HG03558 (cell line): ENCODE results near the gene NAP1L1.

Source experiments
- ATAC-seq: cut with Tn5 transposase; IDR thresholded peaks from one replicate; pipeline ENCODE4 v1.9.1; 2021; ENCODE audit warnings: moderate number of reproducible peaks; ENCODE audit not compliant: unreplicated experiment; ENCODE audit errors: extremely low read depth

The NAP1L1 gene

DNA sequence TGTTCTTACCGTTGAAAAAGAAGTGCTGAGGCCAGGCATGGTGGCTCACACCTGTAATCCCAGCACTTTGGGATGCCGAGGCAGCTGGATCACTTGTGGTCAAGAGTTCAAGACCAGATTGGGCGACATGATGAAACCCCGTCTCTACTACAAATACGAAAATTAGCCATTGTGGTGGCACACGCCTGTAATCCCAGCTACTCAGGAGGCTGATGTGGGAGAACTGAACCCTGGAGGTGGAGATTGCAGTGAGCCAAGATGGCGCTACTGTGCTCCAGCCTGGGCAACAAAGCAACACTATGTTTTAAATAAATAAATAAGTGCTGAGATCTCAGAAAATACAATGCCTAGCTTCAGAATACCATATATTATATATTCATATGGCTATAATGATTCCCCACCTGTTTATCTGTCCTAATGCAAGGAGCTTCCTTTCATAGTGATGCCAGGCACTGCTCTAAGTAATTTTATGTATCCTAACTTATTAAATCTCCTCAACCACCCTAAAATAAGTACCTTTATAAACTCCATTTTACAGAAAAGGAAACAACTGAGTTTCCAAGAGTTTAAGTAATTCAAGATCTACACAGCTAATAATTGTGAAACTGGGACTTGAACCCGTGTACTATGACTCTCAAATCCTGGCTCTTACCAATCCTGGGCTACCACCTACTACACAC, 60.2 kb downstream of the NAP1L1 start:
- no peak for ATAC-seq

DNA sequence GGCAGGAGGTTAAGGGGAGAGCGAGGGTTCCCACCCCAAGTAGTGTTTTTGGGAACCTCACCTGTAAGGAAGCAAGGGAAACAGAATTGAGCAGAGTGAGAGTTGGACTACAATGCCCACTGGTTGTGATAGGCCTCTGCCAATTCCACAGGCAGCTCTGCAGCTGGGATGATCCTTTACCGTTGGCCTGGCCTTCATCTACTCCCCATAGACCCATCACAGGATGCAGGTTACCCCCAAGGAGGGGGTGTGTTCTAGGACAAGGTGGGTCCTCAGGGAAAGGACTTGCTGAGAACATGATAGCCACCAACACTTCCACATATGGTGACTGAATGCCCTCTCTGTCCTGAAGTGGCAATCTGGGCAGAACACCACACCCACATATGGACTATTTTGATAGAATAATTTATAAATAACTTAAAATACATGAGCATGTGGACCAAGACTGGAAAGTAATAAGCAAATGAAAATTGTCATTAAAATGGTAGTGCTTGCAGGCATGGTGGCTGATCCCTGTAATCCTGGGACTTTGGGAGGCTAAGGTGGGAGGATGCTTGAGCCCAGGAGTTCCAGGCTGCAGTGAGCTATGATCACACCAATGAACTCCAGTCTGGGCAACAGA, 61.3 kb downstream of the NAP1L1 start:
- ATAC-seq: no peak

DNA sequence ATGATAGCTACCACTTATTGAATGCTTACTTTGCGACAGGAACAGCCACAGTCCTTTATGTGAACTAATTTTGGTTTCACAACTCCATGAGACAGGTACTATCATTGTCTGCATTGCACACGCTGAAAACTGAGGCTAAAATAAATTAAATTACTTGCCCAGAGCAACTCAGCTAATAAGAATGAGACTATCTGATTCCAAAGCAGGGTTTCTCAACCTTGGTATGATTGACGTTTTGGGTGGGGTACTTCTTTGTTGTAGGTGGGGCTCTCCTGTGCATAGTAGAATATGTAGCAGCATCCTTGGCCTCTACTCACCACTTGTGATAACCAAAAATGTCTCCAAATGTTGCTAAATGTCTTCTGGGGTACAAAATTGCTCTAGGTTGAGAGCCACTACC, 62.0 kb downstream of the NAP1L1 start:
- no peak for ATAC-seq

DNA sequence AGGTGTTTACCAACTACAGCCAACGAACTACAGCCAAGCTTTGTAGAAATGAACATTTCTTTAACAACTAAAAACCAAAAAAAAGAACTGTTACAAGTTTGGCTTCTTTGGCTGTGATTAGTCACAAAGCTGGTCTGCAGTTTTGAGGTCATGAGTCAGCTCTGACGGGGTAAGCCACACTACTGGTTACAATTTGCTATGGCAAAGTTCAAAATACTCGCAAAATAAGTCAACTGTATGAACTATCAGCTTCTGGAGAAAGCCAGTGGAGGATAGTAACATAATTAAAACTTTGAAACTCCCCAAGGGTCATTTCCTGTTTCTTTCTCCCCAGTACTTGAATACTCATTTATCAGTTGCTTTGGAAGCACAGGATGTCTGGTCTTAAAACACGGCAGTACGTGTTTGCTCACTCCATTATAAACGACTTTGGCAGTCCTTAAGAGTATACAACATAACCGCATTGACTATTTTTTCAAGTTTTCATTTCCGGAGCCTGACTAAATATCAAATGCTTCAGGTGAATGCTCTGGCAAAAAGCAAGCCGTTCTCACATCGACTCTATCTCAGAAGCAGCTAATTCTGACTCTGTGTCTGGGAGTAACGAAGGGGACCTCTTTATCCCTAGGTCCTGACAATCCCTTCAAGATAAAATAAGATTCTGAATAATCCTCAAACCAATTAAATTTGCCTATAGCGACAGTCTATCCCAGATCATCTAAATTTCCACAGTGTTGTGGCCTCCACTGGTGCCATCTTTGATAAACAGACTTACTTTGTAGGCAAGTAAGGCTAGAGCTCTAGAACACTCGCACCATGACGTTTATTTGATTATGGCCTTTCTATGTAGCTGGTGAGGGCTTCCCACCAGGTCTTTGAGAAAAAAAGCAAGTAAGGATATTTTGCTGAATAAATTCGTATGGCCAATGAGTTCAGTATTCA, 63.5 kb downstream of the NAP1L1 start:
- ATAC-seq: no peak

DNA sequence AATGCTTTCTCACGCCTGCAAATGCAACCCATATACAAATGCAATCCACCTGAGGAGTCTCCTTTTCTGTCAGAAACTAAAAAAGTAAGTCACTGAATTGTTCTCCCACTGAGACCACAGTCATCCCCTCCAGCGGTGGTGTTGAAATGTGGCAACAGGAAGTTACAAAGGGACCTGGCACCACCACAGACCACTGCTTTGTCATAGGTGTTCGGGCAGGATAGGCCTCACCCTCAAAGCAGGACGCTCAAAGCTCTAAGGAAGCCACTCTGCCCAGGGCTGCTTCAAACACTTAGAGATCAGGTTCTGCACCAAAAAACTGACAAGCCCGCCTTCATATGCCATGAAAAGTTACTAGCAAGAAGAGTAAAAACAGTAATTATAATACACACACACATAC, 64.2 kb downstream of the NAP1L1 start:
- no peak for ATAC-seq

DNA sequence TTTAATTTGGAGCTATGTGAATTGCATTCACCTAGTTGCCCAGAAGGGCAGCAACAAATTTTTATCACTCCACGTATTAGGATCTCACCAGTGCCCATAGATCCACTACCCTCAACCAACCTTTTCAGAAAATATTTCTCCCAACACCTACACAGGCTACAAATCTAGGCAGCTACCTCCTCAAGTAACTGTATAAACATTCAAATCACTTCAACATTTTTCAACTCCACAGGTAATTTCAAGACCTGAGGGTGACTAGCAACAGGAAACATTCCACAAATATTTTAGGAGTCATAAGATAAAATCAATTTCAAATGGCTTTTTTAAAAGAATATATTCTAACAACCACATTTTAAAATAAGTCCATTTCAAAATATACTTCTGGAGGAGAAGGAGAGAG, 65.8 kb downstream of the NAP1L1 start:
- ATAC-seq: no peak

DNA sequence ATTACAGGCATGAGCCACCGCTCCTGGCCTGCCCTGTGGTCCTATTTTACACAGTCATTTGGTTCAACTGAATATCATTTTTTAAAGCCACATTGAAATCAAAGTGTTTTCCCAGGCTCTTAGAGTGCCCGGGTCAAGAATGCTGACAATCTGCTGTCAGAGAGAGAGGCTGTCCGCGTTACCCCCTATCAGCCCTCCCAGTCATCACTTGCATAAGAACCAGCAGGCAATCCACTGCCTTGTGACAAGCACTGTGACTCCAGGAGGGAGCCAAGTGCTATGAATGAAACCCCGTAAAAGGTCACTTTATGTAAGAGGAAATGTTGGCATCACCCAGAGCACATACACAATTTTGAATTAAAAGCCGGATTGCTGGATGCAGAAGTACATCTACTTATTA, 66.4 kb downstream of the NAP1L1 start:
- ATAC-seq: no peak

DNA sequence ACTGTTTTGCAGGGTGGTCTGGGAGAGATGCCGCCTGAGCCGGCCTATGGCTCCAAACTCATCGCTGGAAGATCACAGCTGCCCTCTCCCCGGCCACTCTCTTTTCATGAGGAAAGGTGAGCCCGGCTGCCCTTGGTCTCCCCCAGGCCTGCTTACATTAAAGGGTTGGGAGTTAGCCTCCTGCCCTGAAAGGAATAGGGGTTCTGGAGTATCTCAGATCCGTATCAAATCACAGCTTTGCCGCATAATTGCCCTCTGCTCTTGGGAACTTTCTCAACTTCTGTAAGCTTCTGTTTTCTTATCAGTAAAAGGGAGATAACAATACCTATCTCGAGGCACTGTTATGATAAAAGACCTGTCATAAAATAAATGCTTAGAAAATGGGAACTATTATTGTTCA, 70.5 kb downstream of the NAP1L1 start:
- no peak for ATAC-seq

DNA sequence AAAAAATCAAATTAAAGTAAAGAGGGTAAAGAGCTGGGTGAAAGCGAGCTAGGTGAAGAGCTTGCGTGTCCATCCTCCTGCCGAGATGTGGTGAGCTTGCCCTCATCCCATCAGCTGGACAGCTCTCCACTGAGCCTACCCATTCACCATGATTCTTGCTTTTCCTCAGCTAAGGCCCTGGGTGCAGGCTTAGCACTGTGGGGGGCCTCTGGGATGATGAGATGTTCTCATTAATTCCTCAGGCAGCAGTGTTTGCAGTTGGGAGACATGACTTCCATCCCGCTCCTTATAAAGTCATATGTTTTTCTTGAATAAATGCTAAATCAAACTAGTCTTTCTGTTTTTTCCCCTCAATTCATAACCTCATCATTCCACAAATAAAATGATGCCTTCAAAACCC, 70.9 kb downstream of the NAP1L1 start:
- no peak for ATAC-seq

DNA sequence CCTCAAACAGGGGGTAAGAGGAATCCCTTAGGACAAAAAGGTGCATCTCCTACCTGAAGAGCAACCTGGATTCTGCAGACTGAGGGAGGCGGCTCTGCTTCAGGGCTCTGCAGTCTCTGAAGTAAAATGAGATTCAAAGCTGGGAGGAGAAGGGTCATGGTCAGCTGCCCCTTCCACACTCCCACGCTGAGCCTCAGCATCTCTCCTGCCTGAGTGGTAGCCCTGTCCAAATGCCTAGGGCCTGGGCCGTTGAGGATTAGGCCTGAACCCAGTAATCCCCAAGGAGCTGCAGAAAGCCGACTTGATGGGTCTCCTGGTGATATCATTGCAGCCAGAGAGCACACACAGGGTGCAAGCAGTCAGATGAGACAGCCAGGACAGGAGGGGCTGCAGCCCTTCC, 71.8 kb downstream of the NAP1L1 start:
- ATAC-seq: no peak

DNA sequence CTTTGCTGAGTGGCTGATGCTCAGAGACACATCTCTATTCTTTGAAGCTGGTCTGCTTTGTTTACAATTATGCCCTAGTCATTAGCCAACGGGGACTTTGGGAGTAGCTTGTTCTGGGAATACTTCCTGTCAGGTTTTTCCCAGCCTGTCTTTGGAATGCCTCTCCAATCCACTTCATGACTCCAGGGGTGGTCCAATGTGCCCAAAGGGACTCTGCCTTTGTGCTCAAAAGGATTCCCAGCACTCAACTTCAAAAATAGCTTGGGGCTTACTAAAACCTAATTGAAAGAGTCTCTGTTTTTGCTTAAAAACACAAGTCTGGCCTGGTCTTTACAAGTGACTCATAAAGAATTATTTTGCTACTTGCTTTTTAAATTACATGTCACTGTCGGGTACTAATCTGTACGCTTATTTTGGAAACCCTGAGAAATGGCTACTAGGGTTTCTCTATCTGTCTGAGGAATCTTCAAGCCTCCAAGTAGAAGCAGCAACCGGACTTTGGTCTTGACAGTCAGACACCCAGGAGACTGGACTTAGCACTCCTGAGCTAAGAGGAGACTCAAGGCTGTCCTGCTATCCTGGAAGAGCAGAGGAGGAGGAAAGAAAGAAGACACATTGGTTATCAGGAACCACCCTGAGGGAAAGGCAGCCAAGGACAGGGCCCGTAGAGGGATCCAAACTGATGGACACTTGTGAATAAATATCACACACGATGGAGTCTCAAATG, 73.6 kb downstream of the NAP1L1 start:
- no peak for ATAC-seq

DNA sequence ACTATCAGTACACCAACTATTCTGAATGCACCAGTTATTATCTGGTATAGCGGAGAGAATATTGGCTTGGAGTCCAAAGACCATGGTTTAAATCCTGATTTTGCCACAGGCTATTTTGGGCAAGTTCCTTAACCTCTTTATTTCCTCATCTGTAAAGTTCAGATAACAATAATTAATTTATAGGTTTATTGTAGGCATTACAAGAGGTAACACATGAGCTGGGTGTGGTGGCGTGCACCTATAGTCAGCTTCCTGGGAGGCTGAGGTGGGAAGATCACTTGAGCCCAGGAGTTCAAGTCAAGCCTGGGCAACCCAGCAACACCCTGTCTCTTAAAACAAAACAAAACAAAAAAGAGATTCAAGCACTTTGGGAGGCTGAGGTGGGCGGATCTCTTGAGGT, 76.1 kb downstream of the NAP1L1 start:
- no peak for ATAC-seq

DNA sequence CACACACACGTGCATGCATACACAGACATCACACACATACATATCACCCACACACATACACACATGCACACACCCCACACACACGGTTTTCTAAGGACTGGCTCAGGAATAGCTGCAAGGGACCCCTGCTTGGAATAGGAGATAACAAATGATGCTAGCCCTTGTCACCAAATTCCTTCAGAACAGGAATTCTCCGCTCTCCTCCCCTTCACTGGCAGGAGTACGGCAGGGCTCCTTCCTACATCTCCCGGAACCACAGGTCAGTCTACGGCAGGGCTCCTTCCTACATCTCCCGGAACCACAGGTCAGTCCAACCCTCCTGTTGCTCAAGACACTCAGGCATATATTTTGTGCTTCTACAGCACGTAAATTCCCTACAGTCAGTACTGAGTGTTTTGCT, 76.8 kb downstream of the NAP1L1 start:
- no peak for ATAC-seq

DNA sequence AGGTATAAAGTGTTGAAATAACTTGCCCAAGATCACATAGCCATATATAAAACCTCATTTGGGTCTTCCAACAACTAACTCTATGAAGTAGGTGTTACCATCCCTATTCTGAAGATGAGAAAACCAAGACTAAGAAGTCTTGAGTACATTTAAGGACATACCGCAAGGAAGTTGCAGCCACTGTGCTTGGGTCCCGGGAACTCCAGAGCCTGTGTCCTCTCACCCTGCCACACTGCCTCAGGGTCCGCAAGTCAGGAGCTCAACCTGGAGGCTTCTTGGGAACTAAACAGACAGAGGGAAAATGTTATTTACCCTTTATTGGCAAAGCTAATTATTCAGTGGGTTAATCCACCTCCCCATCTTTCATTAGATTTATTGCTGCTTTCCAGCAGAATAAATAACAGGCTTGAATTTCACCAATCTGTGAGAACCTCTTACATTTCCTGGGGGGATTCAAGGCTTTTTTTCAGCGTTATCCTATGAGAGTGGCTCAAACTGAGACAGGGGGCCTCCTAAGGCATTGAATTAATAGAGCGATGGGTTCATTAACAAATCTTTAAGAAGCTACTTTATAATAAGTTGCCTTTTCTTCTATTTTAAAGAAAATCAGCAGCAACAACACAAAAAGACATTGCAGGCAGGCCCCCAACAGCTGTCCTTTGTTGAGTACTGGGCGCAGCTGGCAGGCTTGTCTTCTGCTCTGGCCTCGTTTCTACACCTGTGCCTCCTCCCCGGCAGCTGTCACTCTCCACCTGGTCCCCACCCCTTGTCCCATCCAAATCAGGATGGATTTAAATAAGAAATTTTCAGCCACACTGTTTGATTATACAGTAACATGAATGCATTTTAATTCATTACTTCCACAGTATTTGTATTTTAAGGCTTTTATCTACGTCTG, 78.2 kb downstream of the NAP1L1 start:
- ATAC-seq: no peak

DNA sequence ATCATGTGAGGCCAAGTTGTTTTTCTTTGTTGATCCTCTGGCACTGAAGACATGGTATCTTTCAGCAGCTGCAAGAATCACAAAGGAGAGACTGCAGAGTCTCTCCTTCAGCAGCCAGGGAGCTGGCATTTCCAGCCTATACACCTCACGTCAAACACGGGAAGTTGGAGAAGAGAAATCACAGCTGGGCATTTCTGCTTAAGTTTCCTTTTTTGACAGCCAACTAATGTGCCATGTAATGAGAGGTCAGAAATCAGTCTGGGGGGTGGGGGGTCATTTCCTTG, 81.2 kb downstream of the NAP1L1 start:
- no peak for ATAC-seq

DNA sequence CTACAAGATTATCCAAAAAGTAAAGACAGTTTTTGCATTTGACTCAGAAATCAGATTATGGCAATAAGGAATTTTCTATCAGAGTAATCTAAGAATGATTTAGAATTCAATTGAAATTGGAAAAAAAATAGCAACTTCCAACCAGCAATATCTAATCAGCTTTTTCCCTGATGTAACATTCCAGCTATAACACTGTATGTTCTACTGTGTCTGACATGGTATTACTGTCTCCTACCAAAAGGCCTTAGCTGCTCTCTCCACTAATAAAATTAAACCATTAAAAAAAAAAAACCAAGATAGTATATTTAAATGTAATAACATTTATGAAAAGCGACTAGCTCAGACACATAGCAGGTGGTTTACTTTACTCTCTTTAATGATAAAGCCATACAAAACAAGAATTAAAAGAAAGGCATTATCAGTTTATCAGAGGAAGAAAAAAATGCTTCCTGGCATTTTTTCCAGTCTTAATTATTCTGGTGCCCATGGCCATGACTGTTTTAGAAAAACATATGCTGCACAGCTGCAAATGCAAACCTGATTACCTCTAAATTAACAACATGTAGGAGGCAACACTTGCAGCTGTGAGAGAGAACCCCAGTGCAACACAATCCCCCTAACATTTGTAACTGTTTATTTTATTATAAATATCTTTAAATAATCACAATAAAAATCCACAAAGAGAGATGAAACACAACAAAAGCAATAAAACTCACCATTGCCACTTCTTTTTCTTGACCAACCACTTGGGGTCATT, 81.7 kb downstream of the NAP1L1 start:
- no peak for ATAC-seq

DNA sequence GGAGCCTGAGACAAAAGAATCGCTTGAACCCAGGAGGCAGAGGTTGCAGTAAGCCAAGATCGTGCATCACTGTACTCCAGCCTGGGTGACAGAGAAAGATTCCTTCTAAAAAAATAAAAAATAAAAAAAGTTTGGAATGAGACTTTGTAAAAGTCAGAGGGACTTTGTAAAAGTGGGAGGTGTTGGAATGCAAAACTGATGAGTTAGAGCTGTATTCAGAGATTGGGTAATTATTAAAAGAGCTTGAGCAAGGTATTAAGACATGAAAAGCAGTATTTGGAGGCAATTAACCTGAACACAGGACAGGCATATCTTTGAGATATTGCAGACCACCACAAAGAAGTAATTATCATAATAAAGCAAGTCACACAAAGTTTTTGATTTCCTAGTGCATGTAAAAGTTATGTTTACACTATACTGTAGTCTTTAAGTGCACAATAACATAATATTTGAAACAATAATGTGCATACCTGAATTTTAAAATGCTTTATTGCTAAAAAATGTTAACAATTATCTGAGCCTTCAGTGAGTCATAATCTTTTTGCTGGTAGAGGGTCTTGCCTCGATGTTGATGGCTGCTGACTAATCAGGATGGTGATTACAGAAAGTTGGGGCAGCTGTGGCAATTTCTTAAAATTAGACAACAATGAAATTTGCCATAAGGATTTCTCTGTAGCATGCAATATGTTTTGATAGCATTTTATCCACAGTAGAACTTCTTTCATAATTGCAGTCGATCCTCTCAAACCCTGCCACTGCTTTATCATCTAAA, 86.0 kb downstream of the NAP1L1 start:
- ATAC-seq: no peak

DNA sequence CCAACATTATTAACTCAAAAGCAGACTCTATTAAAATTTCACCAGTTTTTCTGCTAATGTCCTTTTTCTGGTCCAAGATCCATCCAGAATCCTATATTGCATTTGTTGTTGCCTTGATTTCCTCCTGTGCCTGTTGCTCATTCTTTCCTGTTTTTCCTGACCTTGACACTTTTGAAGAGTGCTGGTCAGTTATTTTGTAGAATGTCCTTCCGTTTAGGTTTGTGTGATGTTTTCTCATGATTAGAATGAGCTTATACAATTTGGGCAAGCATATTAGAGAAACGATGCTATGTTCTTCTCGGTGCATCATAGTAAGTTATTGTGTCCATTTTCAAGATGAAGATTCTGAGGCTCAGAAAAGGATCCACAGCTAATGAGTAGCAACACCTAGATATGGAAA, 86.8 kb downstream of the NAP1L1 start:
- no peak for ATAC-seq
